Activated CD8-positive, alpha-beta memory T cell treated with anti-CD3 and anti-CD28 coated beads, Interleukin-2, amount 50 U/mL, for 4 hours (primary cell): ENCODE results near the gene ARVCF.

Experiments
- DNase-seq: peaks from one replicate; pipeline ENCODE4 v3.0.0-alpha.2; 2020

ARVCF gene

DNA sequence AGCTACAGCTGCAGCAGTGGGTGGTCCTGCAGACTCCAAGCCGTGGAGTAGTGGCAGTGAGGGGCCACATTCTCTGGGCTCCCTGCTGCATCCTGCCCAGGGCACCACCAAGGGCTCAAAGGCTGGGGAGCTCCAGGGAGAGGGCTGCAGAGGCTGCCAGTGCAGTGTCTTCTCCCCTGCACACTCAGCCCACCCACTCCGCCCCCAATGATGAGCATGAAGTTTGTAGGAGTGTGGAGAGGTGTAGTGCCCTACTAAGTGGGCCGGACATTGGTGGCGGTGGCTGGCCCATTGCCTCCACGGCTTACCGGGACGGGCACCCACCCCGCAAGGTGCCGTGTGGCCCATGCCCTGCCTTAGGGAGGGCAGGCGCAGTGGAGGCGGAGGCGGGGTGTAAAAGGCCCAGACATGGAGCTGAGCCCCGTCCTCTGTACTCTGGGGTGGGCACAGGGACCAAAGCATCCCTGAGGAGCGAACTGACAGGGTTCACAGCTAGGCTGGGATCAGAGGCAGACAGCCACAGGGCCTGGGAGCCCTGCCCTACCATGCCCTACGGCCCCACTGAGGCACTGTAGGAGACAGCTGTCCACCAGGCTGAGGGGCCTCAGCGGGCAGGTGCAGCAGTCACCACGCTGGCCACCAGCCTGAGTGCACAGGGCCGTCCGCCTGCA lies 18.9 kb downstream of the ARVCF start:
- no peak for DNase-seq

DNA sequence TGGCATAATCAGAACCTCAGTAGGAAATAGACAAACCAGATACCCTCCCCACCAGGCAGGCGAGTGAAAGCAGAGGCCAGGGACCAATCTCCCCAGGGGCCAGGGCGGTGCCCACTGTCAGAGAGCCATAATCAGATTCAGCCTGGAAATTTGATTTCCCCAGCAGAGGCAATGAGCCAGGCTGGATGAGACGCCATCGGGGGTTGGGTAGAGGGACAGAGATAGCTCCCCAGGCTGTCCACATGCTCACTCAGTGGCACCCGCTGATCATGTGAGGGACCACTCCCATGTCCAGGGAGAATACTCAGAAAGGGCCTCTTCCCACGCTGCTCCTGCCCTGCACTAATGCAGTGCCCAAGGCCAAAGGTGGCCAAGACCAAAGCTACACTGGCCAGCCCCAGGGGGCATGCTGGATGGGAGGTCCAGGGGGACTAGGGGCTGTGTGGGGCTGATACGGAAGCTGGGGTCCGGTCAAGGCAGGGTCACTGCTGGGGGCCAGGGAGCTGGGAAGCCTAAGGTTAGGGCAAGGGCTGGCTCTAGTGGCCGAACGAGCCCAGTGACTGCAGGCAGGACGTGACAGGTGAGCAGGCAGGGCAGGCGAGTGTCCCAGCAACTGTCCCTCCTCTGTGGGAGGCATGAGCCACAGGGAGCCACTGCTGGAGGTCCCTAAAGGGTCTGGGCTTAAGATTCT lies 19.8 kb downstream of the ARVCF start:
- no peak for DNase-seq

DNA sequence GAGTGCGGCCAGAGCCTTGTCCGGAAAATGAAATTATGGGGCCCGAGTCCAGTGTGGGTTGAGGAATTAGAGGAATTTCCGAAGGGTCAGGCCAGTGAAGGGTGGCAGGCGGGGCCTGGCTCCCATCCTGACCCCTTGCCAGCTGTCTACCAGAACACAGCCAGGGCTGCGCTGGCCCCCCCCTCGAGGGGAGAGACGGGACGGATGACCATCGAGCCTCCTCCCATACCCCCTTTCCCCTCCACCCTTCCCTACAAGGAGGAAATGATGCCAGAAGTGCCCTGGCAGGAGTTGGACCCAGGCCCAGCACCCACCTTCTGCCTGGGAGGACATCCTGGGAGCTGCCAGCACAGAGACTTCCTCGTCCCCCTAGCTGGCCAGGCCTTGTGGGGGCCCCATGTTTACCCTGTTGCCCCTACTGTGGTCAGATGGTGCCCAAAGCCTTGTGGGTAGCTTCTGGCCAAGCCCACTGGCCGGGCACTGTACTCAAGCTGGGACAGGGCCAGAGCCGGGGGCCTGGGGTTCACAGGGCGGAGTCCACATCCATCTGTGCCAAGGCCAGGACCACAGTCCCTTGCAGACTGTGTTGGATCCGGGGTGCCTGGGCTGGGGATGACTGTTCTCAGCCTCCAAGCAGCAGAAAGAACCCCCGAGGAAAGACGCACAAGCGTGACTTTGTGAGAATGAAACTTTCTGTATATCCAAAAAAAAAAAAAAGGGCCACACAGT lies 20.8 kb downstream of the ARVCF start:
- no peak for DNase-seq

DNA sequence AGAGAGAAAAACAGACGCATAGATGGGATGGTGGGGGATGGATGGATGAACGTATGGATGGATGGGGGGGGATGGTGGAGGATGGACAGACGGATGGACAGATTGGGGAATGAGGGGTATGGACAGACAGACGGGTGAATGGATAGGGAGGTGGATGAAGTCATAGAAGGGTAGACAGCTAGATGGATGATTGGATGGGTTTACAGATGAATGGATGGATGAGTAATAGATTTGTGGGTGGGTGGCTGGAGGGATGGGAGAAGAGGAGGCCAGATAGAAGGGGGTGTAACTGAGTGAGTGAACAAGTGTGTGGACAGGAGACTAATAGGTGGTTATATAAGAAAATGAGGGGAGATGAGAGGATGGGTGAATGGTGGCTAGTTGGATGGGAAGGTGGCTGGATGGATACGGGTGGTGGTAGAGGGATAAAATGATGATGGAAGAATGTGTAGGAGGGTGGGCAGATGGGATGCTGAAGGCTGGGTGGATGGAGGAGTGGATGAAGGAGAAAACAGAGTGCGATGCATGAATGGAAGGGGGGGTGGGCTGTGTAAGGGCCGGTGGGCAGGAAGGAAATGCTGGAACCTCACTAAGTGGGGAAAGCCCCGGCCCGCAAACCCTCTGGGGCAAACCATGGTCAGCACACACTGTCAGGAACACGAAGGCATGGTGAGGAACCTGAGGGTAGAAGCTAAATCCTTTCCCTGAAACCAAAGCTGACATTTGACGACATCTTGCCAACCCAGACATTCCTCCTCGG lies 21.6 kb downstream of the ARVCF start:
- DNase-seq = no peak

DNA sequence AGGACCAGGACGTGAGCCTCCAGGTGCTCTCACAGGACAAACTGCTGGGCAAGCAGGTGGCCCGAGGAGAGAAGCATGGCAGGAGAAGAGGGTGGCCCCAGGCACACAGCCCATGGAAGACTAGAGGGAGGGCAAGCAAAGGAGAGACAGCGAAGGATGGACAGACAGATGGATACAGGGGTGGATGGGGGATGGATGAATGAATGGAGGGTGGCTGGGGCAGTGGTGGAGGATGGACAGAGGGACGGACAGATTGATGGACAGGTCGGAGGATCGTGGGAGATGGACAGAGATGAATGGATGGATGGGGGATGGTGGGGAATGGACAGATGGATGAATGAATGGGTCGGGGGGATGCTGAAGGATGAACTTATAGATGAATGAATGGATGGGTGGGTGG lies 22.7 kb downstream of the ARVCF start:
- no peak for DNase-seq

DNA sequence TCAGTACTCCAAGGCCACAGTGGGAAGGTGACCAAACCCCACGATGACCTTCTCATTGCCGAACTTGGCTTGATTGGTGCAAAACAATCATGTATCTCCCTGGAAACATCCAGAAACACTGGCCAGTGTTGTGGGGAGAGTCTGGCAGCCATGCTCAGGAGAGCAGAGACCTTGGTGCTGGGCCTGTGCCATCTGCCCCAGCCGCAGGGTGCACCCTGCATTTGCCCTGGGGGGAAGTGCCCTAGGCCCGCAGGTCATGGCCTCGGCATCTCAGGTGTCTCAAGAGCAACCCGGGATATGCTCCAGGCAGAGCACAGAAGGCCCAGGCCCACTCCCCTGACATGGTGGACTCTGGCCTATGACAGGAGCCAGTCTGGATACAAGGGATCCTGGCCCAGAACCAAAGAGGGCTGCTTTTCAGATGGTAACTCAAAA lies 23.7 kb downstream of the ARVCF start:
- DNase-seq = no peak

DNA sequence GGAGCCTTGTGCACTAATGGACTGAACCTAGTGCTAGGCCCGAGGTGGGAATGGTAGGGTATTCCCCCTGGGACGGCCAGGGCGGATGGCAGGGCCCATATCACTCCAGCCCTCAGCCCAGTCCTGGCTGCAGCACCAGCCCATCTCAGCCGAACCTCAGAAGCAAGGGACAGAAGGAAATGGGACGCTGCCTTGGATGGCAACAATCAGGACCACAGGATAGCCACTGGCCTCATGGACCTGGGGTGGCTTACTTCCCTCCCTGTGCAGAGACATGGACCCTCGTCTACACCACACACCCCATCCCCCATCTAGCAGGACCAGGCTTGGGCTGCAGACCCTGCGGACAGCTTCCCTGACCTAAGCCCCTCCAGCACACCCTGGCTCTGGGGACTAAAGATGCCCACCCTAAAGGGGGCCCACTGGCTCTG lies 24.1 kb downstream of the ARVCF start:
- no peak for DNase-seq

DNA sequence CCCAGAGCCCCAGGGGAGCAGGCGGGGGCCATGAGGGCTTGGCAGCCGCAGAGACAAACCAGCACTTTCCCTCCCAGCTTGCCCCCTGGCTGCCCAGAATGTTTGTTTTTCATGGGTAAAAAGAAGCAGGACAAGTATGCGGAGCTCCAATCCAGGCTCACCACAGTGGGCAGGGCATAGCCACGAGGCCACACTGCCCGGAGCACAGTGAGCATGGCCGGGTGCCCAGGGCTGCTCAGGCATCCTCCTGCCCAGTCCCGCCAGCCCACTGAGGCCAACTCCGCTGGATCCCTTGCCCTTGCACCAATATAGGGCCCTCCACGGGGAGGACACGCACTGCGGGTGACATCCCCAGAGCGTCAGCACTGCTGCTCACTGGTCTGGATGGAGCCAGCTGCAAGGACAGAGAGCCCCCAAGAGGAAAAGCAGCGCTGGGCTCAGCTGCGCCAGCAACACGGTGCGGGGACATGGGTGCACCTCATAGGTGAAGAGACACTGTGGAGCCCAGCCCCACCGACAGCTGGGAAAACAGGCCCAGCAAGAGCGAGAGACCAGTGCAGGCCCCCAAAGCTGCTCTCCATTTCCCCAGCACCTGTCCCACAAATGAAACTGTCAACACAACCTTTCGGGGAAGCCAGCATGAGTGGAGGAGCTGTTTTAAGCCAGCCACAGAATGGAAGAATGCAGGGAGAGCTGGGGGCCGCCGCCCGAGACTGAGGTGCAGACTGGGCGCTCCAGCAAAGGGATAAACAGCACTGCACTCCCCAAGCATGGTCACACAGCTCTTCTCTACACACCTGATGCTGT lies 24.8 kb downstream of the ARVCF start:
- no peak for DNase-seq

DNA sequence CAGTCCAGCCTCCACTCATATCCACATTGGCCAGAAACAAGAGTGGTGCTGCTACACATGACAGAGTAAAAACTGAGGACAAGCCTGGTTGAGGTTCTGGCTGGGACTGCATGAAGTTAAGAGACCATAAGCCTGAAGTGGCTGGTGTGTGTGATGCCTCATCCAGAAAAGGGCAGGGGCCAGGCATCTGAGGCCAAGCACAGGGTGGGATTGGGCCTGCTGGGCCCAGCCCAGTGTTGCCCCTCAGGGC lies 25.3 kb downstream of the ARVCF start:
- DNase-seq = no peak

DNA sequence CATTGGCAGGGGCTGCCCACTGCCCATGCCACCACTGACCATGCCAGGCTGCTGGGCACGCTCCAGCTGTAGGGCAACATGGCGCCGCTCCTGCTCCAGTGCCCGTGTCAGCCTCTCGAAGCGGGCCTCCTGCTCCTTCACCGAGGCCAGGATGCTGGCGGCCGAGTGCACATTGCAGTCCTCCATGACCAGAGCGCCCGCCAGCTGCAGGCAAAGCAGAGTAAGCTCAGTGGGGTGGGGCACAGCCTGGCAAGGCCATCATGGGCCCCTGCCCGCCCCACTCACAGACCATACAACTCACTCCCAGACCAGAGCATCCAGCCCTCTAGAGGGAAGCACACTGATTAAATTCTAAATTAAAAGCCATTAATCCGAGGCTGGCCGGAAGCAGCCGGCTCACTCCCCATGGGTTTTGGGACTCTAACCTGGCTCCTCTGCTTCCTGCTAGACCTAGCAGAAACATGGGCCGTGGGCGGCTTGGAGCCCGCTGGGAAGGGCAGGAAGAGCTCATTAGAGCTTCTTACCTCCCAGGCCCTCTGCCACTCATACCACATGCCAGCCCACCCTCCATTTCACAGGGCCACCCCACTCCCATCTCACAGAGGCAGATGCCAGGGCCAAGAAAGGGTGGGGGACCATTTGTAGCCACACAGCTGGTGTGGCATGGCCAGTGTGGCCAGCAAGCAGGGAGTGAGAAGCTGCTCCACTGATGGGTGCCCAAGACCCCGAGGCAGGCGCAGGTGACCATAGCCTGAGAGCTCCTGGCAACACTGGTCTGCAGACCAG lies 25.8 kb downstream of the ARVCF start:
- no peak for DNase-seq

DNA sequence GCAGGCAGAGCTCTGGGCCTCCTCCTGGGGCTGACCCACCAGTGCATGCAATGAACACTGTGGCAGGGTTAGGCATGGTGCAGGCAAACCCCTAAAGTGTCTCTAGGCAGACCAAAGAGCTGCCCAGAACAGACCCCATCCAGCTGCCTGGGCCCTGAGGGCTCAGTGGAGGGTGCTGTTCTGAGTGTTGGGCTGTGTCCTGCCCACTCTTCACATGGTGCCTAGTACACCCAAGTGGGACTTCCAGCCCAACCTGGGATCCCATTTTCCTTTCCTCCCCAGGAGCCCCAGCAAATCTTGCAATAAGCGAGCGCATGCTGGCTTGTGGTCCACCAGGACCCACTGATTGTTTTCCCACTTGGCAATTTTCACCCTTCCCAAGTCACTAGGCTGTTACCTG lies 26.4 kb downstream of the ARVCF start:
- no peak for DNase-seq

DNA sequence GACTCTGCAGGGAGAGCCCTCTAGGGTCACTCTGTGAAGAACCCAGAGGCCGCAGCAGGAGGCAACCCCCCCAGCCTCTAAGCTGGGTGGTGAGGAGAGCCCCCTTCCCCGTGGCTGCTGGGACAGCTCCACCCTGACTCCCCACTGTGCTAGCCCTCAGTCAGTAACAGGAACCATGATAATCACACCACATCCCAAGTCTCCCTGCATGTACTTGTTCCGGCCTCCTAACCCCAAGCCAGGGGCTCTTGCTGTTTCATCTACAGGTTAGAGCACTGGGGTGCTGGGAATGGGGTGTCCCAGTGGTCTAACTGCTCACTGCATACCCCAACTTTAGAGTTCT lies 26.9 kb downstream of the ARVCF start:
- no peak for DNase-seq

DNA sequence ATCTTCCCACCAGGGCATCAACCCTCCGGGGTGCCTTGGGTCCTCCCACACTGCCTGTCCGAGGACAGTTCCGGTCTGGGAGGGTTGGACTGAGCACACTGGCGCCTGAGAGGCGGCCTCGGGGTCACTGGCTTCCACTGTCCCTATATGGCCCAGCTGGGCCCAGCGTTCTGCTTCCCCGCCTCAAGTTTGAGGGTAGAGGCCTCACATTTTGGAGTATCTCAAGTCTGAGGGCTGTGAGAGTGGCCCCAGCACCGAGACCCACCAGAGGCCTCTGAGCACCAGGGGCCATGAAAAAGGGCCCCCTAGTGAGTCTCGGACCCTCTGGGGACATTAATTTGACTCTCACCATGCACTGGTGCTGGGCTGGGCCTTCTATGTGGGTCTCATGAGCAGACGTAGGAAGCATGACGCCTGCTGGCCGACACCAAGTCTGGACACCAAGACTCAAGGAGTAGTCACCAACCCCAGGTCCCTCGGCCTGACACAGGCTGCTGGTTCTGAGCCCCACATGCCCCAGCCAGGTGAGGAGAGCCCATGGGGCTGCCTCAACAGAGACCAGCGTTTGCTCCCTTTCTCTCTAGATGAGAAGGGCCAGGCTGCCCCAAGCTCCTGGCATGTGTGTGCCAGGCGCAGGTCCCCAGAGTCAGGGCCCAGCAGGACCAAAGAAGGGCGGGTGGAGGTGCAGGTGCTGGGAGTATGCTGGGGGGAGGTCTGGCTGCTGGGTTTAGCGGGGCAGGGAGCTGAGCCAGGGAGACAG lies 27.5 kb downstream of the ARVCF start:
- DNase-seq = no peak

DNA sequence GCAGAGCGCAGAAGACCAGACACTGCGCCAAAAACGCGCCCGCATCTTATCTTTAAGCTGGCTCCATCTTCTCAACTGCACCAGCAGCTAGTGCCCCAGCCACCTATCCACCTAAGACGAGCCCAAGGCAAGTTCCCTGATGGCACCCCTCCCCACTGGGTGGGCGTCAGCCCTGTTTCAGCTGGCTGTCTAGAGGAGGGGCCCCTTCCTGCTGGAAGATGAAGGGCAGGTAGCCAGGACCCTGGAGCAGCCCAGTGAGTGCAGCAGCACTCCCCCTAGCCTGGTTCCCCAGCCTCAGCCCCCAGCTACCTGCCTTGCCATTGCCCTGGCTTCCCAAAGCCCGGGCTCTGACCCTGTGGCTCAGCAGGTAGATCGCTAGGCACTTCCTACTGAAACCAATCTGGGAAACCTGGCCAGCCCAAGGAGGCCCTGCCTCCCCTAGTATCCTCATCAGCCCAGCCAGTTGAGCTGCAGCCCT lies 28.3 kb downstream of the ARVCF start:
- DNase-seq = no peak

DNA sequence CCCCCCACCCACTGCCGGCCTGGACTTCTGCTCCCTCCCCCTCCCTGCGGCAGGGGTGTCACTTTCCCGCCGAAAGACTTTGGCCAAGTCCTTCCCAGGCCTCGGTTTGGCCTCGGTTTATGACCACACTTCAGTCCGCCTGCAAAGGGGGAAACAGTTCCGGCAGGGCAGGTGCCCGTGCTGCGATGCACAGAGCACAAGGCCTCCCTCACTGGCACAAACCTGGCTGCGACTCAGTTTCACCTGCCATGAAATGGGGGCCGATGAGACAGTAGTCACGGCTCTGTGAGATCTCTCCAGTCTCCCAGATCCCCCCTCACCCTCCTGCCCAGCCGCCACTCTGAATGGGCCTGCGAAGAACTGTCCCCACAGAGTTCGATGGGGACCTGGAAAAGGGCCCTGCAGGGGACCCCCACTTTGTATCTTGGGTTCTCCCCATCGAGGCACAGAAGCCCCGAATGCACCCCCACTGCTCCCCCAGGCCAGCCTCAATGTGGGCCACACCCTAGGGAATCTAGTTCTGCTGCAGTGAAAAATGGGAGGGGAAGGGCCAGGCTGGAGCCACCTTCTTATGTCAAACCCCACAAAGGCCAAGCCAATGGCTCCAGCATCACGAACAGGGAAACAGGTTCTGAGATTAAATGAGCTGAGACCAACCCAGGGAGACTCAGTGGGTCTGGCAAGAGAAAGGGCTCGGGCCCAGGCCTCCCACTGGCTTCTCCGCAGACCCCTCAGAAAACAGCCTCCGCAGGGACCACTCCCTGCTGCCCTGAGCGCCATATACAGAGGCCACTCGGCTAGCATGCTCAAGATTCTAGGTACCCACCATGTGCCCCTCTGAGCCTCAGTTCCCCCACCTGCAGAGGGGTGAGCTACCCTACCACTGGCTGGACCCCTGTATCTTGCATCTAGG lies 29.0 kb downstream of the ARVCF start:
- DNase-seq = no peak

DNA sequence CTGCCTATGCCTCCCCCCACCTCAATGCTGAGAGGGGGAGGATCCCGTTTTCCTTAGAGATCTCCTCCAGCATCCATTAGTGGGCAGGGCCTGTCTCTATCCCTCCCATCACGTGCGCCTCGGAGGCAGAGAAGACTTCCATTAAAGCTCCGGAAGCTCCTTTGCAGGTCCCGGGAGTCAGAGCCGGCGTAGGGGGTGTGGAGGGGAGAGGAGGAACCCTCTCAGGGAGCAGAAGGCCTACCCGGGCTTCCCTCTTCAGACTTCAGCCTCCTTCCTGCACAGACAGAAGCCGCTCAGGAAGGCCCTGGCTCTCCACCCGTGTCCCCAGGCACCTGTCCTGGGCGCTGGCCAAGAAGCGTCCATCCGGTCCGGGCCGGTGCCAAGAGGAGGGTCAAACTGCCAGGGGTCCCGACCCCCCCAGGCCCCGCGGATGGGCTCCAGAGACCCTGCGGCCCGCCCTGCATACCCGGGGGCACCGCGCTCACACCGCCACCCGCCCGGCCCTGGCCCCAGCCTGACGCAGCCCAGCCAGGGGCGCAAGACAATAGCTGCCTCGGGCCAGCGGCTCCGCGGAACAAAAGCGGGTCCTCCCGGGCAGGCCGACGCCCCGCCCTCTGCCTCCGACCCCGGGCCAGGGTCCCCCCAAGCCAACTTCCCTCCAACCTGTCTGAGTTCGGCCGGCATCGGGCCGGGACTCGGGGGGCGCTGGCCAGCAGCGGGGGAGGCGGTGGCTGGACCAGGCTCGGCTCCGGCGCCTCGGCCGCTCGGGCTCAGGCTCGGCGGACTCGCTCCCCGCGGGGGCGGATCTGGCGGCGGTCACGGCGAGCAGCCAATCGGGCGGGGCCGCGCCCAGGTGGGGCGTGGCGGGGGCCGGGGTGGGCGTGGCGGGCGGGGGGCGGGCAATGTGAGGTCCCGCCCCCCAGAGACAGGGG lies 29.9 kb downstream of the ARVCF start:
- DNase-seq = peak; percentile 49

DNA sequence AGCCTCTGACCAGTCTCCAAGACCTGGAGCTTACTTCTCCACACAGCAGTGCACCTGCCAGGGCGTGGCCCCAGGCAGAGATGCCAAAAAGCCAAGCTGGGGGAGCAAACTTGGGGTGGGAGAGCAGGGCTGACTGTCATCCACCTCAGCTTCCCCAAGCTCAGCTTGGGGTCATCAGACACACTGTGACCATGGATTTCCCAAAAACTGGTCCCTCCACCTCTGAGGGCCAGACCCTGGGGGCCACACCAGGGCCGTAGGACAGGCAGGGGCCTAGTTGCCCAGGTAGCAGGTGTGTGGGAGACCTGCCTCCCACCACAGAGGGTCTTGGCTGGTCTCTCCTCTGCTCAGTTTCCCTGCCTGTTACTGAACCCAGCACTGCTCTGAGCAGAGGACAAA lies 30.6 kb downstream of the ARVCF start:
- DNase-seq = no peak

DNA sequence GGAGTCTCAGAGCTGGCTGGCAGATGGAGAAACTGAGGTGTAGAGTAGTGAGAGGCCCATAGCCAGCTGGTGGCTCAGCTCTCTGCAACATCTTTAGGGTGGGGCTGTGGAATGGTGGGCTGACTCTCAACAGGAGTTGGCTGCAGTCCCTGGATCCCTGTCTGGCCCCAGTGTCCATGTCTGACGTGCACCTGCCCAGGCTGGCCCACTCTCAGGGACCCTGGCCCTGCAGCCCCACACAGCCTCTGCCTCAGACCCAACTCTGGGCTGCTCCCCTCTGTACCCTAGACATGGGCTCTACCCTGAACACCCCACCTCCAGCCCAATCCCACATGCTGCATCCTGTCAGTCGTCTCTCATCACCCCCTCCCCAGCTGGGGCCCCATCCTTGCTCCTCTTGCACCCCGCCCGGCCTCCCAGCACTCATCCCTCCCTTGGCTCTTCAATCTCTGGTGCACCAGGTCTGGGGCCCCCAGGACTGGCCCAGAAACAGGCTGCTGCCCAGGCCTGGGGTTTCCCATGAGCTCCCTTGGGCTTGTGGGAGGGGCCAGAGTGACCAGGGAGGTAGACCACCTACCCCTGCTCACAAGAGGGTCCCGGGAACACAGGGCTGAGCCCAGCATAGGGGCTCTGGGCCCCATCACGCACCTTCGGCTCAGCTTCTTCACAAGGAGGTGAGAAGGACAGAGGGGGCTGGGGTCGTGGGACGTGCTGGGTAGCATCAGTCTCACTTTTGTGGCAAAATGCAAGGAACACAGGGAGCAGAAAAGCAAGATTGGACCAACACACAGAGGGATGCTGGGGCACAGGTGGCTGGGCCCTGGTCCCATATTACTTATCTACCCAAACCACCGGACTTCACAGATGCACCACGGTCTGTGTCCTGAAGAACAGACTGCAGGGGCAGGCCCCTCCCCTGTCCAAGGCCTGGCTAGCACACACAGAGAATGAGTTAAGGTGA lies 31.5 kb downstream of the ARVCF start:
- no peak for DNase-seq
